ENCODE results near the gene ADCY5. TPM values are rescaled to one million over a fixed set of nuclear protein-coding genes. Genes with fewer than 3 reads are reported as not detected.
A peak's percentile ranks its signal among the peaks of the same experiment; 100 is the strongest.

ADCY5 gene
- total RNA-seq, 1 donor from 2014 or later, result 11.1 TPM

DNA sequence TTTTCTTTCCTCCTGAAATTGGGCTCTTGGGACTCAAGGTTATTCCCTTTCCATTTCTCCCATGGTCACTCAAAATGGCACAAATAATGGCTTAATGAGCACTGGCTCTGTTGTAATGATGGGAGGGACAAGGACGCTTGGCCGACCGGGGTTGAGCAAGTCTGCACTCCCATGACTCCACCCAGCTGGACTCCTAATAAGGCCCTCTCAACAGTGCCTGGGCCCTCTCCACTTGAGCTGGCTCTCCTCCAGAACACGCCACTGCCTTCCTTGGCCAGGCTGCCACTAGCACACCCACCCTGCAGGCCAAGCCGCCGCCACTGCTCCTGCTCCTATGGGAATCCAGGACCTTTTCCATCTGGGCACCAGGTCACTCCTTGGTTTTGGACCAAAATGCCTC is 42.3 kb downstream of the ADCY5 start:
- DNase-seq, result peak; percentile 77

DNA sequence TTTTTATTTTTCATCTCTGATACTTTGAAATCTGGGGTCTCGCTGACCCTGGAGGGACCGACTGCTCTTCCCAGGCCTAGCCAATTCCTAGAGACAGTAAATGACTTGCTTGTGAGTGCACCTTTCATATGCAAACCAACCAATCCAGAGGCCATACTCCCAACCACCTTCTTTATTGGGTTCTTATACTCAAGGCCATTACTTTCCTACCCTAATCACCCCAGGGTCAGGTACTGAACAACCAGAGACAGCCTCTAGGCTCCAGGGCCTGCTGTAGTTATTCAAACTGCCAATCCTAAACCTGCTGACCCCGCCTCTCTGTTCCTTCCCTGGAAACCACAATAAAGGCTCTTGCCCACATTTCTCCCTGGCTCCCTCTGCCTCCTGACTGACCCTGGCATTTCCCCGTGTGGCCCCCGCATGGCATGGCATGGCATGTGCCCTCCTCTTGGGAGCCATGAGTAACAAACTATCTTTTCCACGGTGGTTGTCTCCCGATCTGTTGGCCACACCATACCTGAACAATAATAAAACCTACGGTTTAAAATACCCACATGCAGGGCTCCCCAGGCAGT is 42.9 kb downstream of the ADCY5 start:
- DNase-seq, result no peak

DNA sequence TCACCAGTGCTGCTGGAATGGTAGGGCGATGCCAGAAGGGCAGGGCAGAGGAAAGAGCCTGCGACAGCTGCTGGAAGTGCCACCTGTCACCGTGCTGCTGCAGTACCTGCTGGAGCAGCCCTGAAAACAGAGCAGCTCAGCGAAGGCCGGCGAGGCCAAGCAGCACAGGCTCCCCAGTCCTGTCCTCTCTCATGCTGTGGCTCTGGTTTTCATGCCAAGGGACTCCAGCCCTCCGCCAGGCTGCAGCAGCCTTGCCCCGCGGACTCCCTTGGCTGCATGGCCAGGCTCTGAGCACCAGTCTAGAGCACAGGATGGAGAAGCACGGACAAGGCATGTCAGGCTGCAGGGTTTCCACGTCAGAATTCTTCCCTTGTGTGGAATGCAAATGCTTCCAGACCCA is 43.9 kb downstream of the ADCY5 start:
- no peak for DNase-seq

DNA sequence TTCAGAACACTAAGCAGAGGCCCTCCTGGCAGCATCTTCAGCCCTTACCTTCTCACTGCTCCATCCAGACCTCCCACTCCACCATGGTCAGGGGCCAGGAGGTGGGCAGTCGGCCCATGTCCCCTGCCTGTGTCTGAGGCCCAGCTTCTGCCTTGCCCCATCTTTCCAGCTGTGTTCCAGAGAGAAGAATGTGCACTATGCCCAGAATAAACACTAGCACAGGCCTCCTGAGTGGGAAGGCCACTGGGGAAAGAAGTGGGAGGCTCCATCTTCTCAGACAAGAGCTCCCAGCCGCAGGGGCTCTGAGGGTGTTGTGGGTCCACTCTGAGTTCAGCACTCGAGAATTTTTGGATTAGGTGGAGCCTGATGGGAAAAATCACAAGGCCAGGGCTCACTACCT is 44.5 kb downstream of the ADCY5 start:
- DNase-seq, result no peak

DNA sequence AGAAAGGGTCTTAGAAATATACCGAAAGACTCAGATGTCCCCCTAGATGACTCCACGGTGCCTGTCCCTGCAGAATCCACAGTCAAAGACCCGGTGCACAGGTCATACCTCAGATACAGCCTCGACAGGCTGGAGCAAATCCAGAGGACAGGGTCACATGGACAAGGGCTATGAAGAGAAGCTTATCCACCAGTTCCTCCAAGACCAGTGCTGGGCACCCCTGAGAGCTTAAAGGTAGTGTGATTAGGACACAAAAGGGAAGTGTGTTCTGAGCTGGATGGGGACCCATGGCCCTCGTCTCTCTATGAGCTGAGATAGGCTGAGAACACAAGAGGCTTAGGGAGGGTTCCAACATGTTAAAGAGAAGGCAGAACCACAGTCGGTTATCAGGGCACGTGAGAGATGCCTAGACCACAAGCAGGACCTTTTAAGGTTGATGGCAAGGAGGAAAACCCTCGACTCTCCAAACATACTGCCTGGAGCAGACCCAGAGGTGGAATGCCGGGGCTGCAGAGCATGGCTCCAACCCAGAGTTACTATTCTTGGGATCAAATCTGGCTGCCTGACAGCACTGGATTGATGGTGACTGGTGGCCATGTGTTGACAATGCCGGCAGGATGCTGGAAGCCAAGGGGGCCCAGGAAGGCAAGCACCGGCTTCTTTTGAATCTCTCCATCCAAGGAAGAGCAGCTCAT is 46.9 kb downstream of the ADCY5 start:
- DNase-seq, result no peak

DNA sequence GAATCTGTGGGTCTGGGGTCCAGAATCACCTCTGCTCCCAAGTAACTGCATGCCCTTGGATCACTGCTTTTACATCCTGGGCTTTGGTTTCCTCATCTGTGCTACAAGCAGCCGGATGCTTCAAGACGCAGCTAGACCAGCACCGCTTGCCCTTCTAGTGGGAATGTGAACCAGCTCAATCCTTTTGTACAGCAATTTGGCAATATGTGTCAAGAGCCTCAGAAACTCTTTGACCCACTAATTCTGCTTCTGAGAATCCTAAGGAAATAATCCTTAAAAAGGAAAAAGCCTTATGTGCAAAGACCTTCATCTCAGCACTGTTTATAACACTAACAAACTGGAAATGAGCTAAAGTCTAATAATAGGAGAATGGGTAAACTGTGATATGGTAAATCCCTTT is 48.7 kb downstream of the ADCY5 start:
- no peak for DNase-seq

DNA sequence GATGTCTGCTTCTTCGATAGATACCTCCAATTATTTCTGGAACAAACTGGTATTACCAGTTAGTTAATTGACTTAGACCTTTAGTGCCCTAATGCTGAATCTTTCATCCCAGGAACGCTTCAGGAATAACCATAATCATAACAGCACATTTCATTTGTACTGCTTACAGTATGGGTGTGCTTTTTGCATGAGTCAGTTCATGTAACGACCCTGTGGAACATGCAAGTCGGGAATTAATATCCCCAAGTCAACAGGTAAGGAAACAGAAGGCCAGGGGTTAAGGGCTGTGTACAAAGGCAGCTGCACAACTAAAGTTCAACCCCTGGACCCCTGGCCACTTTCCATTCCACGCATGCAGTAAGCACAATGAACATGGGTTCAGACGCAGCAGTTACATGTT is 49.2 kb downstream of the ADCY5 start:
- DNase-seq, result no peak

DNA sequence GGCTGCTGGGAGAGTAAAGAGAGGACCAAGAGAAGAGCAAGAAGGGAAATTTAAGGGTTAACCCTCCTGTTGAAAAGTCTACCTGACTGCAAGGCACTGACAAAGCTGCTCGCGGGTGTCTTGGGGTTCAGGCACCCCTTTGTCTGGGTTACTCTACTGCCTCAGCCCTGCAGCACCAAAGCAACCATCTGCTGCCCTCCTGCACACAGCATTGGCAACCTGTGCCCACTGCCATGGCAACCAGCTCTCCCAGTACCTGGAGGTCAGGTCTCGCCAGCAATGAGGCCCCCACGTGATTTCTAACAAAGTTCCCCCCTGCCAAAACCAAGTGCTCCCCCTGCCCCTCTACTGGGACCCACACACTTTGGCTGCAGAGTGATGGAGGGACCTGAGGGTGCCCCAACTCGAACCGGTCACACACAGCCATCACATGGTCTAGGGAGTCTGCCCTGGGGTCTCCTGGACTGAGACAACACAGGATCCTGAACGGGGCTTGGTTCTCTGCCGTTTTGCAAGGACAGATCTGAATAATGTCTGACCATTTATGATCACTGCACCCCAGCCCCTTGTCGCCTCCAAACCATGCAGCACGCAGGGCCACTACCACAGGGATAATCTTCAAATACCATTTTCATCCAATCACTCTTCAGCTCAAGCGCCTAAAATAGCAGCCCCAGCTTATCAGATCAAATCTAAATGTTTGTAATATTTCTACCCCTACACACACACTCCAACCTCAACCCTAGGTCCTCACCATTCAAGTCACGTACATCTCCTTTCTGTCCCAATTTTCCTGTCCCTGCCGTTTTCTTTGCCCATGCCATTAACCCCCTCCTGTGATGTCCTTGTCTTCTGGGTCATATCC is 50.7 kb downstream of the ADCY5 start:
- no peak for DNase-seq

DNA sequence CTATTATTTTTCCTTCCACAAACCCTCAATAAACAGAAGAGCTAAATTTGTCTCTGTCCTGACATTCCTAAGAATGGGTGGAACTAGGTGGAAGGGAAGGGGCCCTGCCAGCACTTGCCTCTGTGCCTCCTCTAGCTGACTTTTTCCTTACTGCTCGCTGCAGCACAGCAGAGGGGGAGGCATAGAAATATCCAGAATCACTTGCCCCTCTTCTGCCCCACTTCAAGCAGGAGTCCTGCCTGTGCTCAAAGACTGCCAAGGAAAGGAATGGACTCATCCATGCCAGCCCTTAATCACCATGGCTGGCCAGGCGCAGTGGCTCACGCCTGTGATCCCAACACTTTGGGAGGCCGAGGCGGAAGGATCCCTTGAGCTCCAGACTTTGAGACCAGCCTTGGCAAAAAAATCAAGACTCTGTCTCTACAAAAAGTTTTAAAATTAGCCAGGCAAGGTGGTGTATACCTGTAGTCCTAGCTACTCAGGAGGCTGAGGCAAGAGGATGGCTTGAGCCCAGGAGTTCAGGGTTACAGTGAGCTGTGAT is 51.8 kb downstream of the ADCY5 start:
- DNase-seq, result no peak

DNA sequence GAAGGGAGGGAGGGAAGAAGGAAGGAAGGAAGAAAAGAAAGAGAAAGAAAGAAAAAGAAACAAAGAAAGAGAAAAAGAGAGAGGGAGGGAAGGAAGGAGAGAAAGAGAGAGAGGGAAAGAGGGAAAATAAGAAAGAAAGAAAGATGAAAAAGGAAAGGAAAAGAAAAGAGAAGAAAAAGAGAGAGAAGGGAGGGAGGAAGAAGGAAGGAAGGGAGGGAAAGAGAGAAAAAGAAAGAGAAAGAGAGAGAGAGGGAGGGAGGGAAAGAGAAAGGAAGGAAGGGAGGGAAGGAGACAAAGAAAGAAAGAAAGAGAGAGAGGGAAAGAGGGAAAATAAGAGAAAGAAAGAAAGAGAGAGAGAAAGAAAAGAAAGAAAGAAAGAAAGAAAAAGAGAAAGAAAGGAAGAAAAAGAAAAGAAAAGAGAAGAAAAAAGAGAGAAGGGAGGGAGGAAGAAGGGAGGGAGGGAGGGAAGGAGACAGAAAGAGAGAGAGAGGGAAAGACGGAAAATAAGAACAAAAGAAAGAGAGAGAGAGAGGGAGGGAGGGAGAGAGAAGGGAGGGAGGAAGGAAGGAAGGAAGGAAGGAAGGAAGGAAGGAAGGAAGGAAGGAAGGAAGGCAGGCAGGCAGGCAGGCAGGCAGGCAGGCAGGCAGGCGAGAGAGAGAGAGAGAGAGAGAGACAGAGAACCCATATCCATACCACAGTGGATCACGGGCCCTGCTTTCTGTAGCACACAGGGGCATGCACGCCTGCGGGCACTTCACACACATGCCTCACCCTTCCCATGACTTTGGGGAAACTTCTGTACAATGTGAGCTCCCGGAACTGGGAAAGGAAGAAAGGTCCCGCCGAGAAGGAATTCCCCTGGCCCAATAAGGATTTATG is 52.5 kb downstream of the ADCY5 start:
- no peak for DNase-seq

DNA sequence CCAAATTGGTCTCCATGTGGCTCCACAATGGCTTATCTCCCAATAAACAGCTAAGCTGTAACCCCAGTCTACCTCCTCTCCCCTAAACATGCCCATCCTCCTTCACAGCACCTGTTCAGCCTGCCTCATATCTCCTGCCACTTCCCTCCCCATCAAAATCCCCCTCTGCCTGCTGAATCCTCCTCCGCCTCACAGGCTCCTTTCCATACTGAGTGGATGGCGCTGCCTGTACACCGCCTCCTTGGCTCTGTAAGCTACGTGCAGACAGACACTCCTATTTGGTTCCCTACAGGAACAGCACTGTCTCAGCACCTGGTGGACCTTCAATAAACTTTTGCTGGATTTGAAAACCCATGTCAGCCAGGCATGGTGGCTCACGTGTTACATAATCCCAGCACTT is 53.7 kb downstream of the ADCY5 start:
- DNase-seq, result no peak

DNA sequence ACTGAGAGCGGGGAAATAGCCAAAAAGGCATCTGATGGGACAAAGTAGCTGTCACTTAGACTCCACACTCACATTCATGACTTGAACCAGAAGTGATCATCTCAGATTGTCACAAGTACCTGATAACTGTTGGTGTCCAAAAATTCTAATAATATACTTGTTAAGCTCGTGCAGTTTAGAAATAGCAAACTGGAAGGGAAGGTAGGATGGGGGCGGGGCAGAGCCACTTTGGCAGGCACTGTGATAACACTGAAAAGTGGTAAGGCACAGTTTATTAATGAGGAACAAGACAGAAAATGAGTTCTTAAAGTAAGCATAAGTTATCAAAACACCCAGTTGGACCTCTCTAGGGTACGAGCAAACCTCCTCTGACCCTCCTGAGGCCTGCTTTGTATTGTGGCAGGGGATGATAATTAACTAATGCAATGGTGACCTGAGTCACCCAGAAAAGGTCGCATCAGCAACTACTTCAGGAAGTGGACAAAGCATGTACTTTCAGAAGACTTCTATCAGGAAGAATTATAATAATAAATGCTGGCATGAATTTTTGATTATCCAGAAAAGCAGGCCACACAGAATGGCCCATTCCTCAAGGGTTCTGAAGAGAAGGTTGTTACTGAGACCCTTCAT is 54.4 kb downstream of the ADCY5 start:
- no peak for DNase-seq

DNA sequence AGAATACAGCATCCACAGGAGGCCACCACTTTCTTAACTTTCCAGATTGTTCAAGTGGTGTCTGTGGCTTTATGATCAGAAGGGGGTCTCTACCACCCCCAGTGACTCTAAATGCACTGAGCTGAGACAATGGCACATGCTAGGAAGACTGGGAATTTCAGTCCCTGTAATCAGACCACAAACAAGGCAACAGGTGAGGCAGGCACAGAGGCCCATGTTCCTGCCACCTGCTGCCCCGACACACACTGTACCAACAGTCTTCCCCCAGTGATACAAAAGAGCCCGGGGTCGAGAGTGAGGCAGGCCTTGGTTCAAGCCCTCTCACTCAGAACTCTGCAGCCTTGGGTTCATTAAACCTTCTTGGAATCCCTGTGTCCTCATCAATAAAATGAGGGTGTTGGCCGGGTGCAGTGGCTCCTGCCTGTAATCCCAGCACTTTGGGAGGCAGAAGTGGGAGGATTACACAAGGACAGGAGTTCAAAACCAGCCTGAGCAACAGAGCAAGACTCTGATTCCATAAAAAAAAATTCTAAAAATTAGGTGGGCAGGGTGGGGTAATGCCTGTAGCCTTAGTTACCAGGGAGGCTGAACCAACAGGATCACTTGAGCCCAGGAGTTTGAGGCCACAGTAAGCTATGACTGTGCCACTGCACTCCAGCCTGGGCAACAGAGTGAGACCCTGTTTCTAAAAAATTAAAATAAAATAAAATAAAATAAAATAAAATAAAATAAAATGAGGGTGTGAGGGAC is 55.8 kb downstream of the ADCY5 start:
- DNase-seq, result no peak

DNA sequence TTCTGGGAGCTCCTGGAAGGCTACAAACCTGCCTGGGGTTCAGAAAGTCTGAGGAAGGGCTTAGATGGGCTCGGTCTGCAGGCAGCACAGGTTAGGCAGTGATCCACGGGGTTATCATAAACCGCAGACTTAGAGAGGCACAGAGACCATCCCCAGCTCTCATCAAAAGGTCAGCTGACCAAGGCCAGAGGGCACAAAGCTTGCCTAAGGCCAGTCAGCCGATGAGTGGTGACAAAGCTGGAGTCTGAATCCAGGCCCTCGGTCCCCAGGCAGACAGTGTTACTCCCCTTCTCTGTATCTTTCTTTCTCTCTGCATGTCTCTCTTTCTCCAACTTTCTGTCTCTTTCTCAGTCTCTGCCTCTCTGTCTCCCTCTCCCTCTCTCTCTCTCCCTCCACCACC is 56.5 kb downstream of the ADCY5 start:
- no peak for DNase-seq

DNA sequence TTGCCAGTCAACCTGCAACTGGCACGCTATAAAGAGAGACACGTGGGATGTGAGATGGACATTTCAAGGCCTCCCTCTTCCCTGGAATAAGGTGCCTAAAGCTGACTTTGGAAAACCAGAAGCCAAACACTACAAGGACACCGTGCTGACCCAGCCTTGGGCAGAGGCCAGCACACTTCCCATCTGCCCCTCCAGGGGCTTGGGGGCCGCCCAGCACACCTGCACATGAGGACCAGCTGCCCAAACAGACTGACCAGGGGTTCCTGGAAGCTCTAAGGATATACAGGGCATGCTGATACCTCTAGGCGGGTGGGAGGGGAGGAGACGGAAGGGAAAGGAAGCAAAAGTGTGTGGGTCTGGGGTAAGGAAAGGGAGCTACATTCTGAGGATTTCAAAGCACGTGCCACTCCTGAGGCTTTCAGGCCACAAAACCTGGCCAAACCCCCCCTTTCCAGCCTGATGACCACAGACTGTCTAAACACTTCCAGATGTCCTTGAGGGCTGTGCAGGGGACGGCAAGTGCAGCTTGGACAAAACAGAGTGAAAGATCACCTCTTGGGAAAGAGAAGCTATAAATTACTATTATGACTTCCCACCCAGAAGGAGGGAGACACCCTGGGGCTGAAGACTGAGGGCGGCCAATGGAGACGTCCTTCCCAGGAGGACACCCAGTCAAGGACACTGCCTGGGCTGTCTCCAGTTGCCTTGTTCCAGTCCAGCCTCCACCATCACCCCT is 57.9 kb downstream of the ADCY5 start:
- DNase-seq, result no peak

DNA sequence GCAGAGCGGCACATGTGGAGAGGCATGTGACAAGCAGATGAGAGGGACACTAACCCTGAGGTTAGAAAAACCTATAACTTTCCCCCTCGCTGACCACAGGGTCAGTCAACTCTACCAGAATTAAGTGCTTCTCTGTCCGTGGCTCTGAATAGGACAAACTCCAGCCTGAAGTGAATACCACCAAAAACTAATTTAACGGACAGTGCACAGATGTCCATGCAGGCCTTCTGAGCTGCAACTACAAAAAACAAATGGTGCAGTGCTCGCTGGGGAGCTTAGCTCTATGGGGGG is 59.3 kb downstream of the ADCY5 start:
- no peak for DNase-seq

DNA sequence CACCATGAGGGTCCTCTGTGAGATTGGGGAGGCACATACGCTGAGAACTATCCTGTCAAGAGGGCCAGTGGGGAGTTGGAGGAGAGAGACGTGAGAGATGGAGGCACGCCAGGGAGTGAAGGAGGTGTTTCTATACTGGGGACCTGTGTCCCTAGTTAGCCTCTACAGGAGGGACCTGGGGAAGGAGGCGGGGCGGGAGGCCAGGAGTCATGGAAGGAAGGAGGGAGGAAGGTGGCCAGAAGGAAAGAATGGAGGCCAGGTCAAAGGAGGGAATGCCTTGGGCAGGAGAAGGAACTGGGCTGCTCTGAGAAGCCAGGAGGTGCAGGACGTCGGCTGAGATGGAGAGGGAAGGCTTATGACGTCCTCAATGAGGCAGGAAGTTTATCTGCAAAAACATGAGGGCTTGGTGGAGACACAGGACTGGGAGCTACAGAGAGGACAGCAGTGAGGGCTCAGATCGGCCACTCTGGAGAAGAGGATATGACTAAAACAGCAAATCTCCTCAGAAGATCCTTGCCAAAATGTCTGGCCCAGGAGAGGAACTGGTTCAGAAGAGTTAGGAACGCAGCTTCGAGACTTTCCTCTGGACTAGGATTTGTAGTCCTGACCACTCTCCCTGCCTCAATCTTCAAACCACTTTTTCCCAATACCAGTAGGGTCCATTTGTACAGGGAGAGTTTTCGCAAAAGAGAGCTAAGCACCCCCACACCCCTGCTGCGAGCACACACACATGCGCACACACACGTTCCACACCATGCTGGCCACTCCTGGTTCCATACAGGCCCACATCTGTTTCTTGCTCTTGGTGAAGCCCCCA is 59.9 kb downstream of the ADCY5 start:
- no peak for DNase-seq

DNA sequence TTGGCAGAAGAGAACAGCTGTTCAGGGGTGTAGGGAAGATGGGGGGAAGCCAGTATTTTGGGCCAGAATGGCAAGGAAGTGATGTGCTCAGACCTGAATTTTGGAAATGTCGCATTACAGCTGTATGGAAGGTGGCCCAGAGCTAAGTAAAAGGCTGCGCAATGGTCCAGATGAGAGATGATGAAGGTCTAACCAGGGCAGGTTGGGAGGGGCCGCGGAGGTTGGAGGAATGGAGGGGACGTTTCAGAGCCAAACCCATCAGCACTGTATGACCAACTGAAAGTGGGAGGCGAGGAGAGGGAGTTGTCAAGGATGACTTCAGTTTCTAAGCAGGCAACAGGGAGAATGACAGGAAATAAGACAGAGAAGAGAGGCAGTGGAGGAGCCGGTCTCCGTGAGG is 60.8 kb downstream of the ADCY5 start:
- no peak for DNase-seq

DNA sequence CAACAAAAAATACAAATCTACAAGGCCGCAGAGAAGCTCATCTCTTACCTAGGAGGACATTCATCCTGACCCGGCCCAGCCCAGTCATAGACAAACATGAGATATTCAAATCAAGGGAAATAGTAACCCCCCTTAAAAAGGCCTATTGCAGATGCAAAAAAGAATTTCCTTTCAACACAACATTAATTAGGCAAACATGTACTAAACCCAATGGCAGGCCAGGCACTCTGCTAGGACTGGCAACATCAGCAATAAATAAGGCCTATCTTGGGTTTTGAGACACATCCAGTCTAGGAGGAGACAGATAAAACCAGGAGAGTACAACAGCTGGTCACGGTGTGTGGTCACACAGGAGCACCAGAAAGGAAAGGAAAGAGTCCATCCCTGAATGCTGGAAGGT is 61.4 kb downstream of the ADCY5 start:
- DNase-seq, result no peak

All from tongue (tissue), 2 donors.